Type B pancreatic cell (in vitro differentiated cells): ENCODE data around the gene KMT2B. TPM values are rescaled to one million over a fixed set of nuclear protein-coding genes. Genes with fewer than 3 reads are reported as not detected.

ENCODE experiments used
- DNase-seq: peaks from one replicate; pipeline ENCODE4 v3.0.0; 2021; ENCODE audit warnings: mixed read lengths; ENCODE audit not compliant: unreplicated experiment; ENCODE audit errors: extremely low spot score
- H3K27ac Mint-ChIP-seq: 2 replicates; pipeline ENCODE4 v1.8.0; 2021; ENCODE audit warnings: mild to moderate bottlenecking, mixed read lengths
- H3K27me3 Mint-ChIP-seq: 2 replicates; pipeline ENCODE4 v1.8.0; 2021; ENCODE audit warnings: mixed read lengths
- H3K36me3 Mint-ChIP-seq: 2 replicates; pipeline ENCODE4 v1.8.0; 2021; ENCODE audit warnings: mixed read lengths
- H3K4me1 Mint-ChIP-seq: one replicate; pipeline ENCODE4 v1.8.0; 2021; ENCODE audit warnings: mixed read lengths; ENCODE audit not compliant: unreplicated experiment
- H3K4me3 Mint-ChIP-seq: 2 replicates; pipeline ENCODE4 v1.8.0; 2021; ENCODE audit warnings: mild to moderate bottlenecking, mixed read lengths
- H3K9me3 Mint-ChIP-seq: 2 replicates; pipeline ENCODE4 v1.8.0; 2021; ENCODE audit warnings: mixed read lengths
- total RNA-seq: library from RNA; stranded (reverse); gene quantifications from 2 replicates; pipeline ENCODE4 v1.2.1, GENCODE V29; 2021; ENCODE audit warnings: low replicate concordance
- TF ChIP-seq, protein P1 (sequence below): fragments of 200-600 bp; sonication (generic); conservative IDR thresholded peaks from 2 replicates; pipeline ENCODE4 v1.5.0; 2021; ENCODE audit warnings: antibody characterized with exemption, mild to moderate bottlenecking

KMT2B gene
- total RNA-seq, 1 donor from 2014 or later: 55.4 TPM

- Mint-ChIP-seq H3K4me3 (peak overlapping the region; percentile 99), H3K4me1 (peaks cover 30% of the 10 kb centered on the region), H3K27ac (peak overlapping the region; percentile 100), H3K36me3 (no peaks in the 10 kb centered on the region), H3K9me3 (no peaks in the 10 kb centered on the region), H3K27me3 (no peaks in the 10 kb centered on the region)
- peak; percentile 94 for DNase-seq
- TF ChIP-seq, protein P1, sequence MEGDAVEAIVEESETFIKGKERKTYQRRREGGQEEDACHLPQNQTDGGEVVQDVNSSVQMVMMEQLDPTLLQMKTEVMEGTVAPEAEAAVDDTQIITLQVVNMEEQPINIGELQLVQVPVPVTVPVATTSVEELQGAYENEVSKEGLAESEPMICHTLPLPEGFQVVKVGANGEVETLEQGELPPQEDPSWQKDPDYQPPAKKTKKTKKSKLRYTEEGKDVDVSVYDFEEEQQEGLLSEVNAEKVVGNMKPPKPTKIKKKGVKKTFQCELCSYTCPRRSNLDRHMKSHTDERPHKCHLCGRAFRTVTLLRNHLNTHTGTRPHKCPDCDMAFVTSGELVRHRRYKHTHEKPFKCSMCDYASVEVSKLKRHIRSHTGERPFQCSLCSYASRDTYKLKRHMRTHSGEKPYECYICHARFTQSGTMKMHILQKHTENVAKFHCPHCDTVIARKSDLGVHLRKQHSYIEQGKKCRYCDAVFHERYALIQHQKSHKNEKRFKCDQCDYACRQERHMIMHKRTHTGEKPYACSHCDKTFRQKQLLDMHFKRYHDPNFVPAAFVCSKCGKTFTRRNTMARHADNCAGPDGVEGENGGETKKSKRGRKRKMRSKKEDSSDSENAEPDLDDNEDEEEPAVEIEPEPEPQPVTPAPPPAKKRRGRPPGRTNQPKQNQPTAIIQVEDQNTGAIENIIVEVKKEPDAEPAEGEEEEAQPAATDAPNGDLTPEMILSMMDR: peak; percentile 57
Observed at GRCh38 chr19:35744430-35745327, 26.9 kb downstream of the KMT2B start.

DNA sequence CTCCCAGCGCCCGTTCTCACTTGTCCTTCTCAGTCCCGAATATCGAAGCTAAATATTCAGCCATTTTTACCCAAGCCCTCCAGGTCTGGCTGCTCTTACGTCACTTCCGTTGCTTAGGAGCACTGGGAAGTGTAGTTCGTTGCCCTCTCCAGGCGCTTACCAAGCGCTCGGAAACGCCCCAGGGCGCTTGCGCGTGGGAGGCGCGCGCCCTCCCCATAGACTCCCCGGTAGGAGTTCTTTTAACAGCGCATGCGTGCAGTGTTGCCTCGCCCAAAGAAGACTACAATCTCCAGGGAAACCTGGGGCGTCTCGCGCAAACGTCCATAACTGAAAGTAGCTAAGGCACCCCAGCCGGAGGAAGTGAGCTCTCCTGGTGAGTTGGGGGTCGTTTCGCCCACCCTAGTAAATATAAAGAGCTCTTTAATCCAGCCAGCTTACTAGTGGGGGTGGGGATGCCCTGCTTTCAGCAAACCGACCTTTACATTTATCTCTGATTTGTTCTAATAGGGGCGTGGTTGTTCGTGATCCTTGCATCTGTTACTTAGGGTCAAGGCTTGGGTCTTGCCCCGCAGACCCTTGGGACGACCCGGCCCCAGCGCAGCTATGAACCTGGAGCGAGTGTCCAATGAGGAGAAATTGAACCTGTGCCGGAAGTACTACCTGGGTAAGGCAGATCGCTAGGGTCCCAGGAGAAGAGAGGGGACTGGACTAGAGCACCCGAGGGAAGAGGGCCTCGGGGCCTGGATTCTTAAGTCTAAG is 27.7 kb downstream of the KMT2B start, which contains the start of the genes PSENEN and U2AF1L4:
Gene PSENEN (plus strand): TSS at position 324 of the 759 bp plus-strand sequence. CDS start 280 bp downstream, at position 604.
Gene U2AF1L4 (minus strand): TSS at position 91 of the 759 bp plus-strand sequence. CDS start 27 bp downstream, at position 64.
- no peaks in the 10 kb centered on the region for H3K9me3 Mint-ChIP-seq
- H3K27me3 Mint-ChIP-seq: no peaks in the 10 kb centered on the region
- H3K4me1 Mint-ChIP-seq: peaks cover 30% of the 10 kb centered on the region
- peak within 1 kb of the TSS; percentile 99 for H3K4me3 Mint-ChIP-seq
- H3K27ac Mint-ChIP-seq: peak within 1 kb of the TSS; percentile 100
- TF ChIP-seq, protein P1: no peak
- DNase-seq: peak; percentile 97
- no peaks in the 10 kb centered on the region for H3K36me3 Mint-ChIP-seq

GRCh38 chr19:35746087-35746462 is 28.3 kb downstream of the KMT2B start:
- no peaks in the 10 kb centered on the region for H3K36me3 Mint-ChIP-seq
- no peaks in the 10 kb centered on the region for H3K9me3 Mint-ChIP-seq
- peak overlapping the region; percentile 100 for H3K27ac Mint-ChIP-seq
- DNase-seq: no peak
- H3K27me3 Mint-ChIP-seq: no peaks in the 10 kb centered on the region
- H3K4me3 Mint-ChIP-seq: peak overlapping the region; percentile 99
- TF ChIP-seq, protein P1: no peak
- H3K4me1 Mint-ChIP-seq: peaks cover 30% of the 10 kb centered on the region

GRCh38 chr19:35746531-35746930 is 28.7 kb downstream of the KMT2B start:
- Mint-ChIP-seq H3K27ac (peak overlapping the region; percentile 100), H3K36me3 (no peaks in the 10 kb centered on the region), H3K4me1 (peaks cover 30% of the 10 kb centered on the region), H3K27me3 (no peaks in the 10 kb centered on the region), H3K4me3 (peak overlapping the region; percentile 99), H3K9me3 (no peaks in the 10 kb centered on the region)
- no peak for DNase-seq
- TF ChIP-seq, protein P1: no peak

DNA sequence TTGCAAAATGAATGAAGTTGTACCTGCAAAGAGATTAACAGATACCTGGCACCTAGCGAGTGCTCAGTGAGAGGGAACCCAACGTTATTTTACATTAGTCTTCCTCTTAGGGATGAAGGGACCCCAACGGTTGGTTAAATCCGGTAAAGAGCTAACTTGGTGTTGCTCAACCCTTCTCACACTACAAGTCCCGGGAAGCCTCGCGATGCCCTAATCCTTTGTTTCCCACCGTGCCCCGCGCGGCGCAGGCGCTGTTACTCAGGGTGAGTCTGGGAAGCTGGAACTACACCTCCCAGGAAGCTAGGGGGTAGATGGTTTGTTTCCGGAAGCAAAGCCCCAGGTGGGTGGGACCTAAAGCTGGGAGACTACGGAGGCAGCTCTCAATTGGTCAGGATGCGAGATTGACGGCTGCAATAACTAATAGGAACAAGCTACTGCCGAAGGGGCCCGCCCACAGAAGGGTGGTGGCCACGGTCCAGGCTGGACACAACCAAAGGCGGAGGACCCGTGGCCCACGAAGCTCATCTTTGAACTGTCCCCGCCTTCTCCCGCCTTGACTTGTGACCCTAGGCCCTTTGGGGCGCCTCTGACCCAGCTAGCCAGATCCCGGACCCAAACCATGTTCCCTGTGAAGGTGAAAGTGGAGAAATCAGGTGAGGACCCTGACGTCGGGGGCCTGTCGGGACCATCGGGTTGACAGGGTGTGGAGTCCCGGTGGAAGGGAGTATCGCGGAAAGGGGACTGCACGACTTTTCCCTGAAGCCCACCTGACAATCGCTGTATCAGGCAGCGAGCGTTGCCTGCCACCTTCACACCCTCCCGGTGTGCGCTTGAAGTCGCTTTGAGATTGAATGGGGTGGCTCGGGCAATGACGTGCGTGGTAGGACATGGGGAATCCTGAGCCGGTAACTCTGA is 30.6 kb downstream of the KMT2B start, which contains the start of gene LIN37:
Gene LIN37 (plus strand): TSS at position 471 of the 915 bp plus-strand sequence. CDS start 149 bp downstream, at position 620.
- Mint-ChIP-seq H3K4me3 (peak within 1 kb of the TSS; percentile 99), H3K27ac (peak within 1 kb of the TSS; percentile 98), H3K27me3 (no peaks in the 10 kb centered on the region), H3K4me1 (peaks cover 27% of the 10 kb centered on the region), H3K36me3 (no peaks in the 10 kb centered on the region), H3K9me3 (no peaks in the 10 kb centered on the region)
- TF ChIP-seq, protein P1: peak; percentile 33
- DNase-seq: peak; percentile 97
